HG03520 (cell line): Measurements from ENCODE around the gene SYNDIG1L.

Experiments used
- ATAC-seq: cut with Tn5 transposase; IDR thresholded peaks from one replicate; pipeline ENCODE4 v1.9.1; 2021; ENCODE audit warnings: mild to moderate bottlenecking, moderate library complexity; ENCODE audit not compliant: unreplicated experiment

Gene SYNDIG1L

GRCh38 chr14:74364271-74364880 is 61.6 kb downstream of the SYNDIG1L start:
- no peak for ATAC-seq

- no peak for ATAC-seq
Measured at GRCh38 chr14:74362361-74362915, 63.6 kb downstream of the SYNDIG1L start.

- ATAC-seq, result no peak
Measured at GRCh38 chr14:74360163-74360562, 65.8 kb downstream of the SYNDIG1L start.

DNA sequence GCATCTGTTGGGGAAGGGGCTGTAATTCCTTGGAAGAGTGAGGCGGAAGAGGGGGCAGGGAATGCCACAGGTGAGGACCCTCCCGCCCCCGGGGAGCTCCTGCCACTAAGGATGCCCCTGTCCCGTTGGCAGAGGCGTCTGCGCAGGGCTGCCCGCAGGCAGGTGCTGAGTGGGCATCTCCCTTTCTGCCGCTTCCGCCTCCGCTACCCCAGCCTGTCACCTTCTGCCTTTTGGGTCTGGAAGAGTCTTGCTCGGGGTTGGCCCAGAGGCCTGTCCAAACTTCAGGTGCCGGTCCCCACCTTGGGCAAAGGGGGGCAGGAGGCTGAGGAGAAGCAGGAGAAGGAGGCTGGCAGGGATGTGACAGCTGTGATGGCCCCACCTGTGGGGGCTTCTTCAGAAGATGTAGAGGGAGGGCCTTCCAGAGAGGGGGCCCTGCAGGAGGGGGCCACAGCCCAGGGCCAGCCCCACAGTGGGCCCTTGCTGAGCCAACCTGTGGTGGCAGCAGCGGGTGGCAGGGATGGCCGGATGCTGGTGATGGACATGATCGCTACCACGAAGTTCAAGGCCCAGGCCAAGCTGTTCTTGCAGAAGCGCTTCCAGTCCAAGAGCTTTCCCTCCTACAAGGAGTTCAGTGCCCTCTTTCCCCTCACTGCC is 67.7 kb downstream of the SYNDIG1L start:
- ATAC-seq, result no peak

DNA sequence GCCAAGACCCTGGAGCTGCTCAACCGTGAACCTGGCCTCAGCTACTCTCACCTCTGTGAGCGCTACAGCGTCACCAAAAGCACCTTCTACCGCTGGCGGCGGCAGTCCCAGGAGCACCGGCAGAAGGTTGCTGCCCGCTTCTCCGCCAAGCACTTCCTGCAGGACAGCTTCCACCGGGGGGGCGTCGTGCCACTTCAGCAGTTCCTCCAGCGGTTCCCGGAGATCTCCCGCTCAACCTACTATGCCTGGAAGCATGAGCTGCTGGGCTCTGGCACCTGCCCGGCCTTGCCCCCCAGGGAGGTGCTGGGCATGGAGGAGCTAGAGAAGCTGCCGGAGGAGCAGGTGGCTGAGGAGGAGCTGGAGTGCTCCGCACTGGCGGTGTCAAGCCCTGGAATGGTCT is 68.4 kb downstream of the SYNDIG1L start:
- ATAC-seq, result no peak

- ATAC-seq, result no peak
Measured at GRCh38 chr14:74356892-74357575, 69.0 kb downstream of the SYNDIG1L start.
